ENCODE measurements around the gene PTAR1.

The PTAR1 gene

DNA sequence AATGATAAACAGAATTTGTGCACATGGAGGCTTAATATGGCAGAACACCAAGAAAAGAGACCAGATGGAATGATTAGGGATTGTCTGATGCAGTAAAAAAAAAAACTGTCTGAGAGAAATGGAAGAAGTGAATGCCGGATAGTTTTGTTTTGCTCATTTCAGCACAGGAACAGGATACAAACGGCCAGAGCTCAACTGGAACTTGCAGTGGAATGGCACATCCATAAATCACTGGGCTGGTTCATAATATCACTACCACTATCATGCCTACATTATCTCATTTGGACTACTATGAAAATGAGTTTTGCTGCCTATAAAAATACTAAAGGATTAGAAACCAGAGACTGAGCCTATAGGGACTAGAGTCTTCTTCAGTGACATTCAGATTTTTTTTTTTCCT is 9.7 kb downstream of the PTAR1 start:
- DNase-seq (ENCODE audit: low spot score) = no peak

DNA sequence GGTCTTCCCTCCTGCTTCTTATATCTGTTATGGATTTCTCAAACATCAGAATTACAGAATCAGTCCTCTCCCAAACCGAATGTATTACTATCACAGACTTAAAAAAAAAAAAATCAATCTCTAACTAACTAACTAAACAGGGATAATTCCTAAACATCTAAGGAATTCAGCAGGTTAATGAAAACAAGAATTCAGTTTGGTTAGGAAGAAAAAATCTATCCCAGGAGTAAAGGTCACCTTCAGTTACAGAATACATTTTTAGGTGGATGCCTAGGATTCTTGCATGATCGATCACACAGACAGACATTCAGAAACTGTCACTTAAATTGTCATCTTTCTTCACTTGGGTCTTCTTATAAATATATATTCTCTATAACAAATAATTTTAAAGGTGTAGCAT is 11.5 kb downstream of the PTAR1 start:
- no peak for DNase-seq (ENCODE audit: low spot score)

DNA sequence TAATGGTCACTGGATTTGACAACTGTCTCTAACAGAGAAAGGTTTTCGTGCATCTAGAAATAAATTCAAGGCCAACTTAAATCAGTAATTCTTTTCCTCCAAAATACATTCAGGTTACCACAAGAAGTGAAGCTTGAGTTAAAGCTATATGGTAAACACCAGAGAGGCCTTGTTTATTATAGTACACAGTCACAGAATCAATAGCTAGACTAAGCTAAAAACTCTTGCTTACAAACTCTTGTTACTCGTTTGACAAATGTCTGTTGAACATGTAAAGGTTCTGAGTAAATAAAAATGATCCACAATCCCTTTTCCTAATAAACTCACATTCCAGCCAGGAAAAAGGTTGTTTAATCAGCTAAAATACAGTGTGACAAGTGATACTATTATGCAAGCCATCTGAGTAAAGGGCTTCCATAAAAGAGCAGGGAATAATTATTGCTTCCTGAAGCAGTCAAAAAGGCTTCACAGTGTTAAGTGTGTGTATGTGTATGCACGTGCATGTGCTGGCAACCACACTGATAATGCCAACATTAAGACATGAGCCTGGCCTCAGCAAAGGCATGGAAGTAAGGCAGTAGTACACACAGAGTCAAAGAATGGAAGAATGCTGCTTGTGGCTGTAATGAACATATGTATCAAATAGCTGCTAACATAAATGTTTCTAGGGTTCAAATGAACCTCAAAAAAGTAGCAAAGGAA is 12.8 kb downstream of the PTAR1 start:
- DNase-seq (ENCODE audit: low spot score) = no peak

DNA sequence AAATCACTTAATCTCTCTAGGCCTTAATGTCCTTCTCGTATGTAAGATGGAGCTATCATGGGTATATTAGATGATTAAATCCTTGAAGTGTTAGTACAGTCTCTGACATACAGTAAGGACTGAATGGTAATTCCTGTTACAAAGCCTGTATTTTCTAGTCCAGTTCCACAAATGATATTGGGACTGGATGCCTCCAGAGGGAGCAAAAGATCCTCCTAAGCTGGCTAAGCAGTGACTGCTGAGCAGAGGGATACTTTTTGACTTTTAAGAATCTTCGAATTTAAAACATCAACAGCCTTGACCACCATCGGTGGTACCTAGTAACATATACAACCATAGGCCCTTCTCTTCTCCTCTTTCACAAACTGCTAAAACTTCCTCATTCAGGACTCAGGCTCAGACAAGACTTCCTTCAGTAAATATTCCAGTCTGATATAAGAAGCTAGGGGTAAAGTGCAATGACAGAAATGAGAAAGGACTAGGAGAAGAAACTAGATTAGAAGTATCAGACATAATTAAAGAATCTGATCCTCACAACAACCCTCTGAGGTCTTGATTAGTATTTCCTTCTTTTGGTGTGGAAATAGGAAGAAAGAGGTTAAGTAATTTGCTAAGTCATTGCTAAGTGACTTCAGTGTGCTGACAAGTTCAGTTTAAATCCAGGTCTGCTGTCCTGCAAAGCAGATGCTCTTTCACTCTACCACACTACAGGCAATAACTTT is 13.9 kb downstream of the PTAR1 start:
- DNase-seq (ENCODE audit: low spot score) = no peak

DNA sequence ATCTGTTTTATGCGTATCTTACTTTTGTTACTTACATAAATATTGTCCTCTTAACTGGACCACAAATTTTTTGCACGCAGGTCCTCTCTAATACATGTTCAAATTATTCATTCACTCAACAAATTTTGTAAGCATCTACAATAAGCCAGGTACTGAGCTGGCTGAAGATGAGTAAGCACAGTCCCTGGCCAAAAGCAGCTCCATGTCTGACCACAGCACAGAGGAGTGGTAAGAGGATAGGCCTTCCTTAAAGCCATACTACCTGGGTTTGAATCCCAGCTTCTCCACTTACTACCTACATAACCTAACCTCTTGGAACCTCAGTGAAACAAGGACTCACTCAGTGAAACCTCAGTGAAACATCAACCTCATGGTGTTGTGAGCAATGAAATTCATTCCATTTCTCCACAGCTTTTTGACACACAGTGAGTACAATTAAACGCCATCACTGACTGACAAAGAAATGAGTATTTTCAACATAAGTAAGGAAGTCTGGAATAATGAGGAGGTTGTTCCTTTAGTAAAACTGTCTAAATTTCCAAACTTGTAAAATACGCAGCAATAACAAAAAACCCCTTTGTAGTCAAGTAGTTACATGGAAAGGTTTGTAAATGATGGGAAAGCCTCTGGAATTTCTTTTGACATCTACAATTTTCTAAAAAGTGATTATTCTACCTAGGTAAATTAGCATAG is 15.0 kb downstream of the PTAR1 start:
- no peak for DNase-seq (ENCODE audit: low spot score)

DNA sequence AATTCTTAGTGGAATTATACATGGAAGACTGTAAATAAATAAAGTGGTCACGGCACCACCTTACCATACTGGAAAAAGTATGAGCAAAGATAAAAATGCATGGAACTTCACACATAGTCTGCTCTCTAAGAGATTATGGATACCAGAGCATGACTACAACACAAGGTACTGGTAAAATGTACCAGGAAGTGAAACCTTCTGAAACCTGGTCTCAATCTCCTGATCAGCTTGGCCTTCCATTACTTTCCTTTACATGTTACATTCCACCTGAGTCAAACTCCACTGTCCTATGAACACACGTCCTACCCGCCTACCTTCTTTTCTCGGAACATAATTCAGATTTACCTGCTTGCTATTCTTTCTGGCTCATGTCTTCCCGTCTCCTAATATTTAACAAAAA is 15.9 kb downstream of the PTAR1 start:
- DNase-seq (ENCODE audit: low spot score) = no peak

DNA sequence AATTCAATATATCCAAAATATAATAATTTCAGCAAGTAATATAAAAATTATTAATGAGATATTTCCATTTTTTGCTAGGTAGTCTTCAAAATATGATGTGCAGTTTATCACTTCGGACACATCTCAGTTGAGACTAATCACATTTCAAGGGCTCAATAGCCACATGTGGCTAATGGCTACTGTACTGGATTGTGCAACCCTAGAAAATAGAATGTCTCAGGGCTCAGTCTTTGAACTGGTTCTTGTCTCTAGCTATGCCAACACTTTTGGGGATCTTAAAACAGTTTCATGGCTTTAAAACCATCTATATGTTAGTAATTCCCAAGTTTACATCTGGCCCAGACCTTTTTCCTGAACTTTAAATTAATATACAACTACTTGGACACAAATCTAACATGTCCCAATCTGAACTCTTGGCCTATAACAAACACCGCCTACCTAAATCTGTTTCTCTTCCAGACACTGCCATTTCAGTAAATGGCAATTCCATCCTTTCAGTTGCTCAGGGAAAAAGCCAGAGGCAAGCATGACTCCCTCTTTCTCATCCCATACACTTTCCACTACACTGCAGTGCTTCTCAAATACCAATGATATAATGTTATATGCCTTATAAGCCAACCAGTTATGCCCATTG is 18.8 kb downstream of the PTAR1 start:
- DNase-seq (ENCODE audit: low spot score) = no peak

DNA sequence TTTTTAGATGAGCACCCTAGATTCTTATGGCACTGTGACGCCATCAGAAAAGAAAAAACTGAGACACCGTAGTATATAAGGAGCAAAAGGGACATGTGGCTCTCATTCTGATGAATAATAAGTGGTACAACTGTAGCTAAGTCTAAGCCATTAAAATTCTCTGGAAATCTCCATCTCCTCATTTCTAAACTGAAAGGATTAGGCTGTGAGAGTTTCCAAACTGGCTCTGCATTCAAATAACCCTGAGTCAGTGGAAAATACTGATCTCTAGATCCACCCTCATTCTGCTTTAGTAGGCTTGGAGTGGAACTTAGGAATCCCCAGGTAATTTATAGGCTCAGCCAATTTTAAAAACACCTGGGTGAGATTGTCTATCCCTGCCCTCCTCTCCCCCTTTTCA is 28.5 kb downstream of the PTAR1 start:
- DNase-seq (ENCODE audit: low spot score) = no peak

DNA sequence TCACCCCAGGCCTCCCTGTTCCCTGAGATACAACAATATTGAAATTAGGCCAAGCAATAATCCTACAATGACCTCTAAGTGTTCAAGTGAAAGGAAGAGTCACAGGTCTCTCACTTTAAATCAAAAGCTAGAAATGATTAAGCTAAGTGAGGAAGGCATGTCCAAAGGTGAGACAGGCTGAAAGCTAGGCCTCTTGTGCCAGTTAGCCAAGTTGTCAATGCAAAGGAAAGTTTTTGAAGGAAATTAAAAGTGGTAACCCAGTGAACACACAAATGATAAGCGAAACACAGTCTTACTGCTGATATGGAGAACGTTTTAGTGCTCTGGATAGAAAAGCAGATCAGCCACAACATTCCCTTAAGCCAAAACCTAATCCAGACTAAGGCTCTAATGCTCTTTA is 39.8 kb downstream of the PTAR1 start:
- no peak for DNase-seq (ENCODE audit: low spot score)

DNA sequence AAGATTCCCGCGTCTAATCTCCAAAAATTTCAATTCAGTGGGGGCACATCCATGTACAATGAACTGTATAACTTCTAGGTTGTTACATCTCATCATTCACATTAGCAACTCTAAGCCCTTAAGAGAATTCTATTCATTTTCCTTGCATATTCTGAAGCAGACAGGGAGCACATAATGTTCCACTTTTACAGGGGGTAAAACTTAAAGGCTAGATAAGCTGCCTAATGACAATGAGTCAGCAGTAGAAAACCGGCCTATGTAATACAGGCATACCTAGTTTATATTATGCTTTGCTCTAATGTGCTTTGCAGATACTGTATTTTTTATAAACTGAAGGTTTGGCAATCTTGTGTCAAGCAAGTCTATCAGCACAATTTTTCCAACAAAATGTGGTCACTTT is 40.4 kb downstream of the PTAR1 start:
- DNase-seq (ENCODE audit: low spot score) = no peak

DNA sequence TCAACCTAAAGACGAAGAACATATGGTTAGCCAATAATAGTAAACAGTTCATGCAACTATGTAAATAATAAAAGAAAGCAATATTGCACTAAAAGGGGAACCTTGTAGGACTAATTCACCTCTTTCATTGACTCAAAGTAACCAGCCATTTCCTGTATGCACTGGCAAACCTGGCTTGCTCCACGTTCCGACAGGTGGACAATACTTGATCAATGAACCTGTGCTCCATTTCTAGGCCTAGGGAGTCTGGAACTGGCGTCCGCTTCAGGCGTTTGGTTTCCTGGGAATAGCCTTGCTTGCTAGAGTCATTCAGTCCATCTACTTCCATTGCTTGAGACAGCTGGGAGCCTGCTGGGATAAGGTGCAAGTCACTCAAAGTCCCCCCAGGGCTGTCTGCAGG is 41.6 kb downstream of the PTAR1 start:
- DNase-seq (ENCODE audit: low spot score) = no peak

DNA sequence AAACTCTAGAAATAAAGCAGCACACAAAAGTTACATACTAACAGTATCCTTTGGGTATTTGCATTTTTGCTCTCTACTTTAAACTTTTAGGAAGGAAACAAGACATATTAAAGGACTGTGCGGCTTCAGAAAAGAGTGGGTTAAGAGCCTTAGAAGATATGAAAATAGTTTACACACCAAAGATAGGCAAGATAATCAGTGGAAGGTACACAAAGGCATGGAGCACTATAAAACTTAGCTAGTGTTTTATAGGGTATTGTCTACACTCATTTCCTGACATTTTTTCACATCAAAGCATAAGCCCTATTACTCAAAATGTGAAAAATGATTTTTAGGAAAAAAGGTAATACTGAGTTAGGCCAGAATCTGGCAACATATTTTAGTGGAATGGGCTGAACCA is 44.0 kb downstream of the PTAR1 start:
- DNase-seq (ENCODE audit: low spot score) = no peak

DNA sequence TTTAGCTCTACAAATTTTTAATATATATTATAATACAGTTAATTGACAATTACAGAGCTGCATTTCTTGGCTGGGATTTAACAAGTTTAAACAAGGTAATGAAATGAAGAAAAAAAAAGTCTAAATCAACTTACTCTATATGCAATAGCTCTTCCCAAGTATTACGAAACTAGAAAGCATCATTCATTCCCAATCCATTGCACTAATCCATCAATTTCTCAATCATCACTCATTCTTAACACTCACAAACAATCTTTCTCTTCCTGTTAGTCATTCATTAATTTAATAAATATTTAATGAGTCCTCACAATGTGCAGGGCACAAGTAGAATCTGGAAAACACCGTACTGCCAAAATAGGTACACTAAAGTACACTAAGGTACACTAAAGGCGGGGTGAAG is 44.7 kb downstream of the PTAR1 start:
- DNase-seq (ENCODE audit: low spot score) = no peak

DNA sequence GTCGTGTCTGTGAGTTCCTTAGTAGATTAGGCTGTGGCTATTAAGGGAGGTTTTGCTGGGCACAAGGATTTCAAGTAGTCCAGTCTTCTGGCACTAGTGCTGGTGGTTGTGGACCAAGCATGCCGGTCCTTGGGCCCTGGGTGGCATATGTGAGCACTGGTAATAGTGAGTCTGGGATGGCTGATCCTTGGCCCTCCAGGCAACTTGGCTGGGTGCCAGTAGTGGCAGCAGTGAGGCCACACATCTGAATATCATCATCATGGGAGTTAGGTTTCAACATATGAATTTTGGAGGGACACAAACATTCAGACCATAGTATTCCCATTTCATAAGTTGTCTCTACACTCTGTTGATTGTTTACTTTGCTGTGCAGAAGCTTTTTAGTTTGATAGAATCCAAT is 62.3 kb downstream of the PTAR1 start:
- no peak for DNase-seq (ENCODE audit: low spot score)

DNA sequence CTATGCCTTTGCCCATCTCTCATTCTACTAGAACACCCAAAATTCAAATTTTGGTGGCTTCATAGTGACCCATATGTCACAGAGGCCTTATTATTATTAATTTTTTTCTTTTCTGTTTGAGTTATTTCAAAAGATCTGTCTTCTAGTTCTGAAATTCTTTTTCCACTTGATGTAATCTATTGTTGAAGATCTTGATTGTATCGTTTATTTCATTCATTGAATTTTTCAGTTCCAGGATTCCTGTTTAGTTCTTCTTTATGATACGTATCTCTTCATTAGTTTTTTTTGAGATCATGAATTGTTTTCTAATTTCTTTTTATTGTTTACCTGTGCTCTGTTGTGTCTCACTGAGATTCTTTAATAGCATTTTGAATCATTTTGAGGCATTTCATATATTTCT is 63.0 kb downstream of the PTAR1 start:
- DNase-seq (ENCODE audit: low spot score) = no peak

DNA sequence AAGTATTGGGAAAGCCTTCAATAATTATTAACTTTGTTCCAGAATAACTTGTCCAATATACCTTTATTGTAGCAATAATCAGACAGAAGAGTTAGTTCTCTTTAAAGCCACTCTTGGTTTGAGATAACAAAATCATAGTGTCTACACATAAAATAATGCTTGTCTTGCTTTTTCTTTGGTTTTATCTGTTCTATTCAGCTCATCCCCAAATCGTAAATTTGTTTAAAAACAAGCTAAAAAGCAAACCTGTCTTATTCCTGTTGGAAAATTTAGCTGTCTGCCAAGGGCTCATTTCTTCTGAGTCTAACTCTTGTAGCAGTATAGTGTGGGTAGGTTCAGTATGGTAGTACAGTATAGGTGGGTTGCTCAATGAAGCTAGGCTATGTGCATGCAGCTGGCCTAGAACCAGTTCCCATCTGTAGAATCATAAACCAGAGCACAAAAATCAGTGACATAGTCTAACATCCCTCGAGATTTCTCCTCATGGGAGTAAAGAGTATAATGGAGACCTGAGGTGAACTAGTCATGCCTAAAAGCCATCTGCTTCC is 69.7 kb downstream of the PTAR1 start:
- DNase-seq (ENCODE audit: low spot score) = no peak

DNA sequence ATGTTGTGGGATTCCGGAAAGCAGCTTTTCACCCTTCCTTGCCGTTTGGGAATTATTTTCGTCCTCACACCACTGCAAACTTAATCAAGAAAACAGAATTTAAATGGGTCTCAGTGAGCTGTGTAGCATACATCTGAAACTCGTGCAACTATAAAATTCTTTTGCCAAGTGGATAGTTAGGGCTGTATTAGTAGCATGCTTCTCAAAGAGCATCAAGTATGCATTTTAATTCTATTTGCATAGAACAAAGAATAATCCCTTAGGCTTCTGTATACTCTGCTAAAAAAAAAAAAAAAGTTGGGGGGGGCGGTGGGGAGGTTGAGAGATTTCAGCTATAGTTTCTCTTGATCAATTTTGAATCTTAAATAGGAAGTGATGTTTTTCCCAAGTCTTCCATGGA is 75.9 kb downstream of the PTAR1 start:
- DNase-seq (ENCODE audit: low spot score) = no peak

DNA sequence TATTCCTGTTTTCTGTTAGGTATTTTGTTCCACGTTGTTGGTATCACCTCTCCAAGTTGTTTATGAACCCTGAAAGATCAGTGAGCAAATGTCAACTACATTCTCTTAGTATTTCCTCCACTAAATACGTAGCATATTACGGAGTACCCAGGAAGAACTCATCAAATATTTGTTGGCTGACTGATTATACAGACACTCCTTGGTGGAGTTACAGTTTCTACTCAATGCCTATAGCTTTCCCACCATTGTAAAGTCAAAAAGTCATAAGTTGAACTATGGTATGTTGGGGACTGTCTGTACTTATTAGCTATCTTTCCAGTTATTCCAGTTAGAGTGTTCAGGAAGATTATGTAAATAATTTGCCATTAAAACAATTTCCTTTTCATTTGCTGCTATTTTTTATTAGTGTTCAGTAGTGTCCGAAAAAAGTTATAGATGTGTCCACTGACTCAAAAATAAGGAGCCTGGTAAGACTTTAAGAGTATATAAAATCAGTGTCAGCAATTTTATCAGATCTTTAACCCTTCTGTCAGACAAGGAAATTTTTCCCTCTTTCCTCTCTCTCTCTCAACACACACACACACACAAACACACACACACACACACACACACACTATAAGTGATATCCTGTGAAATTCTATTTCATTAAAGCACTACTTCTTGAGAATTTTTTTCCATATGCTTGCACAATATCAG is 80.8 kb downstream of the PTAR1 start:
- DNase-seq (ENCODE audit: low spot score) = no peak

DNA sequence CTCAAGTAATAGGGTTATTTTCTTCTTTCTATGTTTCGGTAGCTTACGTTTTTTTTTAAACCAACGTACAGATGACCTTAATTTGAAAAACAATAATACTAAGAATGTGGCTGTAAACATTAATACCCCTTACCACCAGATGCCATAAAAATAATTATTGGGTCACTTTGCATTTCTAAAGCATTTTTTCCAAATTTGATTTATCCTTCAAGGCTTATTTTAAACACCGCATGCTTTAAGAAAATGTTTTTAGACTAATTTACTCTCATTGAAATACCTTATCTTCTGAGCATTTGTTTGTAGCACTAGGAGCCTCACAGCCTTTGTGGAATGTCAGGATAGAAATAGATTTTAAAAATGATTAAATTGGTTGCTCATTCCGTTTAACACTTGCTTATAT is 81.9 kb downstream of the PTAR1 start:
- DNase-seq (ENCODE audit: low spot score) = no peak

DNA sequence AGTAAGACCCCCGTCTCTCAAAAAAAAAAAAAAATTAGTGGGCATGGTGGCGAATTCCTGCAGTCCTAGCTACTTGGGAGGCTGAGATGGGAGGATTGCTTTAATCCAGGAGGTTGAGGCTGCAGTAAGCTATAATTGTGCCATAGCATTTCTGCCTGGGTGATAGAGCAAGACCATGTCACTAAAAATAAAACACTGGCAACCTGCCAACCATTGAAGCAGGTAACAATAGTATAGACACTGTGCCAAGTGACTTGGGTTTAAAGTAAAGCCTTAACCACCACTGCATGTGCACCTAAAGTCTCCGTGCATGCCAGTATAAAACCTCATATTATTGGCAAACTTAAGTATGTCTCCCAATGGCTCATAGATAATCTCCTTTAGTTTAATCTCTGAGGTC is 84.2 kb downstream of the PTAR1 start:
- DNase-seq (ENCODE audit: low spot score) = no peak

DNA sequence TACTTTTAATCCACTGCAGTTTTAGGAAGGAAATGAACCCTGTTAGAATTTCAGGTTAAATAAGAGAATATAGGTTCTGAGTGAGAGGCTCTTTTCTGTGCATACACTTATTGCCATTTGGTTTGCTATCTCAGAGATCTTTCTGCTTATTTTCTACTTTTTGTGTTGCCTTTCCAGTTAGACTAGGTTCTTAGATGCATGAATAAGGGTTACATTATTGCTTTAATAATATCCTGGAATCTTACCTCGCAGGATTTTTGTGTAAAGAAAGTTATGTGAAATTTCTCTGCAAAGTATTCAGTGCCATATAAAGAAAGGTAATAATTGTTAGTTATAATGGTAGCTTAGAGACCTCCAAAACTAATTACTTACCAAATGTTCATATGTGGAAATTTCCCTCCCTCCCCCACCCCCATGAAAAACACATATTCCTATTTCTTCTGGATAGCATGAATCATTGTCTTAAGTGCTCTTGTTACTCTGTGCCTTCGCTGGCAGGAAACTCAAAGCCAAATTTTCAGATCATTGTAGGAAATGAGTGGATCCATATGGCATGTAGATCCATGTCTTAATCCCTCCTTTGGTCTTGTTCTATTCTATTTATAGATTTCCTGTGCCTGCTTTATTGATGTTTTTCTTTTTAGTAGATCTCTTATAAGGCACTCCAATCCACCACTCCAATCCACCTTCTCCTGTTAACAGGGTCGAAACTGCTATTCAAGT is 84.9 kb downstream of the PTAR1 start:
- no peak for DNase-seq (ENCODE audit: low spot score)
